Thymus (tissue), 14 donors: ENCODE results near the gene EIF3D. TPM values are rescaled to one million over a fixed set of nuclear protein-coding genes. Genes with fewer than 3 reads are reported as not detected.

Source experiments
- DNase-seq, 9 donors: peaks; one replicate each; pipeline ENCODE4 v3.0.0-alpha.2; 2013; ENCODE audit warnings: low spot score in 9 of 9, low read depth in 6 of 9, missing footprints in 1 of 9
- H3K27ac ChIP-seq, 2 donors: one replicate each; pipeline ENCODE4 v1.5.1; 2013; ENCODE audit warnings: control low read depth in 1 of 2, low read depth in 1 of 2, low read length in 1 of 2, mild to moderate bottlenecking in 1 of 2, moderate library complexity in 1 of 2
- H3K27me3 ChIP-seq, 2 donors: one replicate each; pipeline ENCODE4 v1.5.1; 2013; ENCODE audit warnings: low read length in 1 of 2; ENCODE audit not compliant: control insufficient read depth in 2 of 2, insufficient read depth in 1 of 2
- H3K36me3 ChIP-seq, 2 donors: one replicate each; pipeline ENCODE4 v1.5.1; 2013; ENCODE audit warnings: low read length in 1 of 2, mild to moderate bottlenecking in 1 of 2, moderate library complexity in 1 of 2; ENCODE audit not compliant: control insufficient read depth in 2 of 2, insufficient read depth in 2 of 2
- H3K4me1 ChIP-seq, 2 donors: one replicate each; pipeline ENCODE4 v1.5.1; 2013; ENCODE audit warnings: low read length in 2 of 2; ENCODE audit not compliant: control insufficient read depth in 2 of 2, insufficient read depth in 2 of 2
- H3K4me3 ChIP-seq, 2 donors: one replicate each; pipeline ENCODE4 v1.5.1; 2013; ENCODE audit warnings: low read length in 2 of 2, control low read depth in 1 of 2, mild to moderate bottlenecking in 1 of 2
- H3K9me3 ChIP-seq, 2 donors: one replicate each; pipeline ENCODE4 v1.5.1; 2013; ENCODE audit warnings: low read length in 1 of 2, mild to moderate bottlenecking in 1 of 2; ENCODE audit not compliant: control insufficient read depth in 2 of 2, insufficient read depth in 1 of 2
- WGBS: extraction: QIAGEN DNeasy Blood & Tissue Kit; methylation state at CpG from one replicate; pipeline ENCODE4 v1.1.7; 2013; 5-methylcytosine and 5-hydroxymethylcytosine counted together
- long read RNA-seq, 10 donors: transcript quantifications; one replicate each; lab custom pipeline, GENCODE V29; 2026
- polyA plus RNA-seq: library from polyadenylated mRNA; stranded (reverse); fragments of 200-250 nt; gene quantifications from one replicate; pipeline ENCODE4 v1.2.3, GENCODE V29; 2013
- total RNA-seq: library from RNA; stranded (reverse); fragments of 120-200 nt; gene quantifications from one replicate; pipeline ENCODE4 v1.2.4, GENCODE V29; 2013
- donor health status: healthy.

EIF3D gene, protein sequence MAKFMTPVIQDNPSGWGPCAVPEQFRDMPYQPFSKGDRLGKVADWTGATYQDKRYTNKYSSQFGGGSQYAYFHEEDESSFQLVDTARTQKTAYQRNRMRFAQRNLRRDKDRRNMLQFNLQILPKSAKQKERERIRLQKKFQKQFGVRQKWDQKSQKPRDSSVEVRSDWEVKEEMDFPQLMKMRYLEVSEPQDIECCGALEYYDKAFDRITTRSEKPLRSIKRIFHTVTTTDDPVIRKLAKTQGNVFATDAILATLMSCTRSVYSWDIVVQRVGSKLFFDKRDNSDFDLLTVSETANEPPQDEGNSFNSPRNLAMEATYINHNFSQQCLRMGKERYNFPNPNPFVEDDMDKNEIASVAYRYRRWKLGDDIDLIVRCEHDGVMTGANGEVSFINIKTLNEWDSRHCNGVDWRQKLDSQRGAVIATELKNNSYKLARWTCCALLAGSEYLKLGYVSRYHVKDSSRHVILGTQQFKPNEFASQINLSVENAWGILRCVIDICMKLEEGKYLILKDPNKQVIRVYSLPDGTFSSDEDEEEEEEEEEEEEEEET
- total RNA-seq (267 TPM), polyA plus RNA-seq (185 TPM)
- long read RNA-seq, donor 1, transcript EIF3D-201 (15 exons, 2,155 nt): major isoform, 7 of 10 reads
- long read RNA-seq, donor 1, partial matches to known transcripts: 0 of 10 reads
- long read RNA-seq, donor 1, other reads (novel, unspliced or antisense): 0 of 10 reads
- long read RNA-seq, donor 2, transcript EIF3D-209 (3 exons, 887 nt): minor isoform, 22 of 151 reads
- long read RNA-seq, donor 2, transcript EIF3D-201 (15 exons, 2,155 nt): major isoform, 68 of 151 reads
- long read RNA-seq, donor 2, partial matches to known transcripts: 49 of 151 reads
- long read RNA-seq, donor 2, other reads (novel, unspliced or antisense): 9 of 151 reads
- long read RNA-seq, donor 3, transcript EIF3D-201 (15 exons, 2,155 nt): major isoform, 61 of 154 reads
- long read RNA-seq, donor 3, transcript EIF3D-209 (3 exons, 887 nt): minor isoform, 20 of 154 reads
- long read RNA-seq, donor 3, partial matches to known transcripts: 52 of 154 reads
- long read RNA-seq, donor 3, other reads (novel, unspliced or antisense): 18 of 154 reads
- long read RNA-seq, donor 4, transcript EIF3D-201 (15 exons, 2,155 nt): major isoform, 17 of 51 reads
- long read RNA-seq, donor 4, transcript EIF3D-209 (3 exons, 887 nt): minor isoform, 11 of 51 reads
- long read RNA-seq, donor 4, partial matches to known transcripts: 23 of 51 reads
- long read RNA-seq, donor 4, other reads (novel, unspliced or antisense): 0 of 51 reads
- long read RNA-seq, donor 5, transcript EIF3D-201 (15 exons, 2,155 nt): major isoform, 66 of 225 reads
- long read RNA-seq, donor 5, transcript EIF3D-209 (3 exons, 887 nt): minor isoform, 16 of 225 reads
- long read RNA-seq, donor 5, partial matches to known transcripts: 114 of 225 reads
- long read RNA-seq, donor 5, other reads (novel, unspliced or antisense): 26 of 225 reads
- long read RNA-seq, donor 6, transcript EIF3D-201 (15 exons, 2,155 nt): major isoform, 40 of 61 reads
- long read RNA-seq, donor 6, transcript EIF3D-209 (3 exons, 887 nt): minor isoform, 5 of 61 reads
- long read RNA-seq, donor 6, partial matches to known transcripts: 9 of 61 reads
- long read RNA-seq, donor 6, other reads (novel, unspliced or antisense): 6 of 61 reads
- long read RNA-seq, donor 7, transcript EIF3D-201 (15 exons, 2,155 nt): major isoform, 67 of 126 reads
- long read RNA-seq, donor 7, transcript EIF3D-209 (3 exons, 887 nt): minor isoform, 12 of 126 reads
- long read RNA-seq, donor 7, partial matches to known transcripts: 33 of 126 reads
- long read RNA-seq, donor 7, other reads (novel, unspliced or antisense): 12 of 126 reads
- long read RNA-seq, donor 8, transcript EIF3D-201 (15 exons, 2,155 nt): major isoform, 16 of 41 reads
- long read RNA-seq, donor 8, partial matches to known transcripts: 15 of 41 reads
- long read RNA-seq, donor 8, other reads (novel, unspliced or antisense): 5 of 41 reads
- long read RNA-seq, donor 9, transcript EIF3D-201 (15 exons, 2,155 nt): major isoform, 32 of 58 reads
- long read RNA-seq, donor 9, transcript EIF3D-209 (3 exons, 887 nt): minor isoform, 9 of 58 reads
- long read RNA-seq, donor 9, partial matches to known transcripts: 16 of 58 reads
- long read RNA-seq, donor 9, other reads (novel, unspliced or antisense): 0 of 58 reads
- long read RNA-seq, donor 10, transcript EIF3D-209 (3 exons, 887 nt): minor isoform, 6 of 56 reads
- long read RNA-seq, donor 10, transcript EIF3D-201 (15 exons, 2,155 nt): major isoform, 20 of 56 reads
- long read RNA-seq, donor 10, partial matches to known transcripts: 24 of 56 reads
- long read RNA-seq, donor 10, other reads (novel, unspliced or antisense): 6 of 56 reads

- H3K9me3 ChIP-seq: peaks cover 0 to 4% of the 10 kb centered on the region in 2 donors
- under 1% methylated on average over 82 of the region's 82 CpGs for WGBS
- H3K27ac ChIP-seq: peak within 1 kb of the TSS; percentile 94 to 100
- peaks cover 26 to 31% of the 10 kb centered on the region in 2 donors for H3K36me3 ChIP-seq
- H3K4me1 ChIP-seq: peaks cover 10 to 17% of the 10 kb centered on the region in 2 donors
- H3K27me3 ChIP-seq: no peaks in the 10 kb centered on the region
- peak within 1 kb of the TSS; percentile 77 to 93 for H3K4me3 ChIP-seq
- DNase-seq: peak; percentile 98 to 100 (median 99)
Measured at GRCh38 chr22:36528795-36529751, at the start of gene EIF3D. EIF3D (minus strand) TSS chr22:36529166; CDS start chr22:36526121, 3,045 bp downstream.

- Histone ChIP-seq H3K4me3 (no peak overlapping the region), H3K36me3 (no peaks in the 10 kb centered on the region), H3K27me3 (peaks cover 0 to 1% of the 10 kb centered on the region in 2 donors), H3K4me1 (no peaks in the 10 kb centered on the region), H3K9me3 (peaks cover 0 to 1% of the 10 kb centered on the region in 2 donors), H3K27ac (no peak overlapping the region)
- 92% methylated on average over 7 of the region's 7 CpGs for WGBS
- no peak for DNase-seq
Measured at GRCh38 chr22:36578619-36579018, 49.7 kb upstream of the EIF3D start.

- Histone ChIP-seq H3K27ac (no peak overlapping the region), H3K4me3 (no peak overlapping the region), H3K4me1 (no peaks in the 10 kb centered on the region), H3K9me3 (peaks cover 0 to 1% of the 10 kb centered on the region in 2 donors), H3K27me3 (no peaks in the 10 kb centered on the region), H3K36me3 (no peaks in the 10 kb centered on the region)
- 93% methylated on average over 13 of the region's 13 CpGs for WGBS
- no peak for DNase-seq
Measured at GRCh38 chr22:36577019-36577418, 48.1 kb upstream of the EIF3D start.

DNA sequence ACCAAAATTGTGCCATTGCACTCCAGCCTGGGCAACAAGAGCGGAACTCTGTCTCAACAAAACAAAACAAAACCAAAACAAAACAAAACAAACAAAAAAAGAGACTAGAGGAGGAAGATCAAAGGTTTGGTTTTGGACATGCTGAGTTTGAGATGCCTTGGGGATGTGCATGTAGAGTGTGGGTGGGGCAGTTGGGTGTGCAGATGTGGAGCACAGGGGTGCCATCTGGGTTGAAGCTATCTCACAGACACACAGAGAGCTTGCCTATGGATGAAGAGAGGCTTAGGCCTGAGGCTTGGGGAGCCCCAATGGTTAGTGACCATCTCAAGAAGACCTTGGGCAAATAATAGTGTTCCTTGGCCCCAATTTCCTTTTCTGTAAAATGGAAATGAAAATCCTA, 45.8 kb upstream of the EIF3D start:
- Histone ChIP-seq H3K27me3 (peaks cover 0 to 3% of the 10 kb centered on the region in 2 donors), H3K36me3 (no peaks in the 10 kb centered on the region), H3K4me1 (no peaks in the 10 kb centered on the region), H3K9me3 (peaks cover 0 to 1% of the 10 kb centered on the region in 2 donors), H3K4me3 (no peak overlapping the region), H3K27ac (no peak overlapping the region)
- no peak for DNase-seq
- 100% methylated on average over 1 of the region's 1 CpG for WGBS

DNA sequence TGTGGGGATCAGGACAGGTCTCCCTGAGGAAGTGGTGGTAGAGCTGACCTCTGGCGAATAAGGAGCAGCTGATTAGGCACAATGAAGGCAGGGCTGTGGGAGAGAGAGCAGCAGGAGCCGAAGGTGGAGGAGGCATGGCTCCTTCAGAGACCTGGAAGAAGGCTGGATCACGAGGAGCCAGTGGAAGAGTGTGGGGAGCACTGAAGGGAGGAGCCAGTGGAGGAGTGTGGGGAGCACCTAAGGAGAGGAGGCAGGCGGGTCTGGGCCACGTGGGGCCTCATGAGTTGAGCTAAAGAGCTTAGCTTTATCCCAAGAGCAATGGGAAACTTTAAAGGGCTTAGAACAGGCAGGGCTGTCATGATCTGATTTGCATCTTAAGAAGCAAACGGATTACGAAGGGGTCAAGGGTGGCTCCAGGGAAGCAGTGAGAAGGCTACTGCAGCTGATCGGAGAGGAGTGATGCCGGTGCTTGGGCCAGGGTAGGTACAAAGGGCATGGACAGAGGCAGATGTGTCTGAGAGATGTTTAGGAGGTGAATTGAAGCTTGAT, 44.9 kb upstream of the EIF3D start:
- WGBS: 84% methylated on average over 9 of the region's 9 CpGs
- Histone ChIP-seq H3K9me3 (peaks cover 0 to 1% of the 10 kb centered on the region in 2 donors), H3K4me3 (no peak overlapping the region), H3K27me3 (peaks cover 0 to 3% of the 10 kb centered on the region in 2 donors), H3K36me3 (no peaks in the 10 kb centered on the region), H3K4me1 (no peaks in the 10 kb centered on the region), H3K27ac (no peak overlapping the region)
- DNase-seq: no peak

GRCh38 chr22:36571991-36572390, 43.0 kb upstream of the EIF3D start:
- 94% methylated on average over 2 of the region's 2 CpGs for WGBS
- H3K4me3 ChIP-seq: no peak overlapping the region
- peaks cover 0 to 5% of the 10 kb centered on the region in 2 donors for H3K27me3 ChIP-seq
- no peak overlapping the region for H3K27ac ChIP-seq
- H3K36me3 ChIP-seq: no peaks in the 10 kb centered on the region
- DNase-seq: no peak
- no peaks in the 10 kb centered on the region for H3K9me3 ChIP-seq
- H3K4me1 ChIP-seq: no peaks in the 10 kb centered on the region
